Endothelial cell (in vitro differentiated cells): ENCODE results near the gene QDPR. TPM values are rescaled to one million over a fixed set of nuclear protein-coding genes. Genes with fewer than 3 reads are reported as not detected.

Experiments
- DNase-seq: peaks from one replicate; pipeline ENCODE4 v3.0.0; 2021; ENCODE audit warnings: low spot score
- H3K27ac Mint-ChIP-seq: one replicate; pipeline ENCODE4 v1.8.0; 2021; ENCODE audit warnings: mixed read lengths, inconsistent platforms; ENCODE audit not compliant: unreplicated experiment
- H3K27me3 Mint-ChIP-seq: one replicate; pipeline ENCODE4 v1.8.0; 2021; ENCODE audit warnings: mild to moderate bottlenecking, moderate library complexity, mixed read lengths, inconsistent platforms; ENCODE audit not compliant: unreplicated experiment
- H3K36me3 Mint-ChIP-seq: one replicate; pipeline ENCODE4 v1.8.0; 2021; ENCODE audit warnings: mild to moderate bottlenecking, low read depth, mixed read lengths, inconsistent platforms; ENCODE audit not compliant: unreplicated experiment
- H3K4me1 Mint-ChIP-seq: one replicate; pipeline ENCODE4 v1.8.0; 2021; ENCODE audit warnings: mild to moderate bottlenecking, mixed read lengths, inconsistent platforms; ENCODE audit not compliant: unreplicated experiment
- H3K4me3 Mint-ChIP-seq: one replicate; pipeline ENCODE4 v1.8.0; 2021; ENCODE audit warnings: mild to moderate bottlenecking, mixed read lengths, inconsistent platforms; ENCODE audit not compliant: unreplicated experiment
- H3K9me3 Mint-ChIP-seq: one replicate; pipeline ENCODE4 v1.8.0; 2021; ENCODE audit warnings: mixed read lengths, inconsistent platforms; ENCODE audit not compliant: unreplicated experiment
- total RNA-seq: library from RNA; stranded (reverse); fragmentation: NEBNext Ultra II Directional; extraction: Animal tissue kit (Norgen Biotek cat#: 25700); gene quantifications from one replicate; pipeline ENCODE4 v1.2.1, GENCODE V29; 2021; ENCODE audit not compliant: unreplicated experiment
- TF ChIP-seq, protein P1 (sequence below): fragments of 200-600 bp; sonication (generic); IDR thresholded peaks from one replicate; pipeline ENCODE4 v1.5.0; 2021; ENCODE audit warnings: antibody characterized with exemption; ENCODE audit not compliant: unreplicated experiment

QDPR gene
- total RNA-seq, 1 donor from 2014 or later: 25.8 TPM

DNA sequence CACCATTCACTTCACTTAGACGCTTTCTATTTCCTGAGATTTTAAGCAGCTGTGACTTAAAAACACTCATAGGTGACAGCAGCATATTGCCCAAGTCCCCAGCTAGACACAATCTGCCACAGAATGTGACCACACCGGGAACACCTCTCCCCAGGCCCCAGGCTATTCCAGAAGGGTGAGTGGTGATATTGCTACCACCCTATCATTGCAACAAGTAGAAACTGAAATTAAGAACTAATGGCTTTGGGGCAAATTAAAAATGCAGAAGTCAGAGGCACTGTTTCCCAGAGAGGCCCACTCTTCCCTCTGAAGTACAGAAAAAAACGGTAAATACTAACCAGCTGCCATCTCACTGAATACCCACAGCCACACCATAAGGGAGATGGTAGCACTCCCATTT, 35.0 kb downstream of the QDPR start:
- TF ChIP-seq, protein P1, sequence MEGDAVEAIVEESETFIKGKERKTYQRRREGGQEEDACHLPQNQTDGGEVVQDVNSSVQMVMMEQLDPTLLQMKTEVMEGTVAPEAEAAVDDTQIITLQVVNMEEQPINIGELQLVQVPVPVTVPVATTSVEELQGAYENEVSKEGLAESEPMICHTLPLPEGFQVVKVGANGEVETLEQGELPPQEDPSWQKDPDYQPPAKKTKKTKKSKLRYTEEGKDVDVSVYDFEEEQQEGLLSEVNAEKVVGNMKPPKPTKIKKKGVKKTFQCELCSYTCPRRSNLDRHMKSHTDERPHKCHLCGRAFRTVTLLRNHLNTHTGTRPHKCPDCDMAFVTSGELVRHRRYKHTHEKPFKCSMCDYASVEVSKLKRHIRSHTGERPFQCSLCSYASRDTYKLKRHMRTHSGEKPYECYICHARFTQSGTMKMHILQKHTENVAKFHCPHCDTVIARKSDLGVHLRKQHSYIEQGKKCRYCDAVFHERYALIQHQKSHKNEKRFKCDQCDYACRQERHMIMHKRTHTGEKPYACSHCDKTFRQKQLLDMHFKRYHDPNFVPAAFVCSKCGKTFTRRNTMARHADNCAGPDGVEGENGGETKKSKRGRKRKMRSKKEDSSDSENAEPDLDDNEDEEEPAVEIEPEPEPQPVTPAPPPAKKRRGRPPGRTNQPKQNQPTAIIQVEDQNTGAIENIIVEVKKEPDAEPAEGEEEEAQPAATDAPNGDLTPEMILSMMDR: no peak
- H3K27ac Mint-ChIP-seq: no peak overlapping the region
- no peaks in the 10 kb centered on the region for H3K9me3 Mint-ChIP-seq

DNA sequence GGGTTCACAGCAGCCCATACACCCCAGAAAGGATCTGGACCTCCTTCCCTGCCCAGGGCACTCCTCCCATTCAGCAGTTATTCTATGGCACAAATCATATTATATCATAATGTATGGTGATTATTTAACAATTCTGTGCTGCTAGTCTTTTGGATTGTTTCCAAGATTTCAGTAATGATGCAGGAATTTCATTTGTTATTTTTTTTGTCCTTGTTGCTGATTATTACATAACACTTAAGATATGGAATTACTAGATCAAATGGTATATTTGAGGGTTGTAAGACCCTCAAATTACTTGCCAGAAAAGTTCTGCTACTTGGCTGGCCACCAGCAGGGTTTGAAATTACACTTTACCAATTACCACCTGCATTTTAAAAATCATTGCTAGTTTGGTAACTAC, 36.4 kb downstream of the QDPR start:
- Mint-ChIP-seq H3K4me3 (no peak overlapping the region), H3K9me3 (no peaks in the 10 kb centered on the region), H3K36me3 (no peaks in the 10 kb centered on the region), H3K4me1 (no peaks in the 10 kb centered on the region), H3K27me3 (peaks cover 11% of the 10 kb centered on the region), H3K27ac (no peak overlapping the region)
- DNase-seq: no peak
- TF ChIP-seq, protein P1: no peak

More for the DNA sequence above, 35.0 kb downstream of the QDPR start:
- Mint-ChIP-seq H3K36me3 (no peaks in the 10 kb centered on the region), H3K4me1 (no peaks in the 10 kb centered on the region), H3K27me3 (peaks cover 5% of the 10 kb centered on the region), H3K4me3 (no peak overlapping the region)
- no peak for DNase-seq

DNA sequence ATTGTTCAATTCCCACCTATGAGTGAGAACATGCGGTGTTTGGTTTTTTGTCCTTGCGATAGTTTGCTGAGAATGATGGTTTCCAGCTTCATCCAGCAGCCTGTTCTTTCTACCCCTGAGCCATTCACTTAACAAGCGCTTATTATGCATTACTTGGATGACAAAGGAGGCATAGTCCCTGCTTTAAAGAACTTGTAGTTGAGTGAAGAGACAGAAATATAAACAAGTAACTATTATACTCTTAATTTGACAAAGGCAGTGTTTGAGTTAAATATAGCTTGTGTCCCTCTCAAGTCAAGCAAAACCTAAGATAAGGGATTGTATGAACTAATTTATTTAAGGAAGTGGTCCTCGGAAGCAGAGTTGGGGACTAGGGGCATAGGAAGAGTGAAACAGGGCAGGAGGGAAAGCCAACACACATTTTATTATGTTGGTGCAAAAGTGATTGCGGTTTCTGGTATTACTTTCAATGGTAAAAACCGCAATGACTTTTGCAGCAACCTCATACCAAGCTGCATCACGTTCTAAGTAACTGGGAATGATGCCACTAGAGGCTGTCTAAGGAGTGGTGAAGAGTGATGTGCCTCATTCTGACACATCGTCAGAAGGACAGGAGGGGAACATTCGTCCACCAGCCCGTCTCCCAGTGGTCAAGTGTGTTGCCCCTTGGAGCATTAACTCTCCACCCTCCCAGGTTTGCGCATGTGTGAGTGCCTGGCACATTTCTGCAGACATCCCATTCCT, 41.8 kb downstream of the QDPR start:
- Mint-ChIP-seq H3K27me3 (peaks cover 5% of the 10 kb centered on the region), H3K4me3 (no peak overlapping the region), H3K36me3 (no peaks in the 10 kb centered on the region), H3K9me3 (no peaks in the 10 kb centered on the region), H3K4me1 (no peaks in the 10 kb centered on the region), H3K27ac (no peak overlapping the region)
- DNase-seq: no peak
- TF ChIP-seq, protein P1: no peak

DNA sequence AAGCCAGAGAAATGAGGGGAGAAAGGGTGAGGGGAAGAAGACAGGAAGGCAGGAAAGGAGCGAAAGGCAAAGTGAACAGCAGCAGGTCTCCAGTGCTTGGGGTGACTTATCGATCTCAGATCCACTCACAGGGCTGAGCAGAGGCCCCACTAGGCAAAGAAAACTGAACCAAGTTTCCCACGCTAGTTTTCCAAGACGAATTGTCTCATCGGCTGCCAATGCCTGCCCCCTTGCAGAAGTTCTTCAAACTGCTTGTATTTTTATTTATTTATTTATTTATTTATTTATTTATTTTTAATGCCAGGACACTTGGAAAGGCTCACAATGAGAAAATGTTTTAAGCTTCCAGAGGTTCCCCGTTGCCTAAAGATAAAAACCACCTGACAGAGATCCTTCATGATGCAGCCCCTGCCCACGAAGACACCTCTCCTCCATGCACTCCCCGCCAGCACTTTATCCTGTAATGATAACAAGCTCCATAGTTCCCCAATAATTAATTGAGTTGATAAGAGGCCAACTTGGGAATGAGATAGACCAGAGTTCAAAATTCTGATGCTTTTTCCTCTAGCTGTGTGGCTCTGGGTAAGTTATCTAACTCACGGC, 43.2 kb downstream of the QDPR start:
- TF ChIP-seq, protein P1: peak; percentile 88
- Mint-ChIP-seq H3K36me3 (no peaks in the 10 kb centered on the region), H3K4me3 (no peak overlapping the region), H3K4me1 (no peaks in the 10 kb centered on the region), H3K27me3 (peaks cover 7% of the 10 kb centered on the region), H3K9me3 (no peaks in the 10 kb centered on the region), H3K27ac (no peak overlapping the region)
- peak; percentile 36 for DNase-seq

DNA sequence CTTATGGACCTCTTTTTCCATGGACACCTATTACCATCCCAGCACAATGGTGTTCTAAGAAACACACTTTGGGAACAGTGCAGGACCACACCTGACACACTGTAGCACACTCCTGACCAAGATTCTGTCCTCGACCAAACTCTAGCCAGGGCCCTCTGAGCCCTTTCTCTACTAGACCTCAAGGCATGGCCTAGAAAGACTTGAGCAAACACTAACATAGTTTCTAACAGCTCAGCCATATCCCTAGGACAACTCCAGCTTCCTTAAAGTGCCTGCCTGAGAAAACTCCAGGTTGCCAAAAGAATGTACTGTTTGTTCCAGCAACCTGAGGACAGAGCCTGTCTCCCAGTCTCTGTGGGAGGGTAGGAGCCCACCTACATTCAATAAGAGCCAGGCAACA, 48.3 kb downstream of the QDPR start:
- Mint-ChIP-seq H3K27me3 (peaks cover 2% of the 10 kb centered on the region), H3K9me3 (no peaks in the 10 kb centered on the region), H3K4me1 (no peaks in the 10 kb centered on the region), H3K27ac (no peak overlapping the region), H3K36me3 (peaks cover 3% of the 10 kb centered on the region), H3K4me3 (no peak overlapping the region)
- TF ChIP-seq, protein P1: no peak
- DNase-seq: no peak
